ENCODE measurements around the gene DHRS13. TPM values are rescaled to one million over a fixed set of nuclear protein-coding genes. Genes with fewer than 3 reads are reported as not detected.

Gene DHRS13
- total and polyA plus RNA-seq, 2 donors (not counting 3 experiments of a cell fraction or from before 2014, with no cell fraction given), result 7.2 to 9.3 TPM

DNA sequence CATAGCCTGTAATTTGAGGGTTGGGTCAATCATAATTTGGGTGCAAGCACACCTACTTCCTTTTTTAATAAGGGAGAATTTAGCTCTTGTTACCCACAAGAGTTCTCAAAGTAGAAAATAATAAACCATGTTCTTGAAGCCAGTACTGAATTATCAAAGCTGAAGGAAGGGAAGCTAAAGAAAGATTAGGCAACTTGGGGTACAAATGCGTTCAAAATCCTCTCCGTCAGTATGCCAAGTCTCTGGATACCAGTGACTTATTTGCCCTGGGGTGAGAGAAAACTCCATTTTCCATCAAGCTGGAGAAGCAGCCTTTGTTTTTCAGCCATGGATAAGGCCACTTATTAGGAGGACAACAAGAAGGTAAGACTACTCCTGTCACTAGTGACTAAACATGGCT lies 23.5 kb upstream of the DHRS13 start:
- Histone ChIP-seq H3K36me3 (ENCODE audit: control insufficient read depth in 2 of 2, extremely low read depth in 1 of 2, insufficient read depth in 2 of 2, low read length in 2 of 2) (peaks cover 0 to 8% of the 10 kb centered on the region in 2 experiments), H4K20me1 (replicated peaks; ENCODE audit: control insufficient read depth, extremely low read depth, insufficient read depth, low read length) (peaks cover 2% of the 10 kb centered on the region)

More for the DNA sequence above, 23.5 kb upstream of the DHRS13 start:
- Histone ChIP-seq H3K9ac (replicated peaks; ENCODE audit: extremely low read depth, insufficient read depth, low read length) (peak overlapping the region; percentile 51), H3K4me2 (ENCODE audit: insufficient read depth, low read length) (peak overlapping the region; percentile 85), H2AFZ (ENCODE audit: low read depth, low read length) (no peak overlapping the region), H3K27ac (ENCODE audit: insufficient read depth, low read depth, low read length) (peak overlapping the region; percentile 89), H3K9me1 (replicated peaks; ENCODE audit: control insufficient read depth, extremely low read depth, insufficient read depth, low read length) (no peaks in the 10 kb centered on the region), H3K4me1 (ENCODE audit: control insufficient read depth, extremely low read depth, insufficient read depth, low read length) (peaks cover 22% of the 10 kb centered on the region), H3K27me3 (ENCODE audit: control insufficient read depth in 2 of 2, insufficient read depth in 2 of 2, low read length in 2 of 2) (no peaks in the 10 kb centered on the region), H3K4me3 (replicated peaks in 1 of 3; ENCODE audit: insufficient read depth in 1 of 3, low read depth in 1 of 3, low read length in 3 of 3) (no peak overlapping the region), H3K9me3 (replicated peaks; ENCODE audit: control insufficient read depth, insufficient read depth, low read length) (no peaks in the 10 kb centered on the region), H3K79me2 (ENCODE audit: control insufficient read depth, insufficient read depth, low read length) (peaks cover 37% of the 10 kb centered on the region)
- dilution Hi-C loops (cut with MboI; ENCODE audit: extremely low pct_ligation_motif_present, low sequenced_read_pairs) (no loop called here), intact Hi-C loops (cut with micrococcal nuclease) (loop anchor here (1.0 kb wide), 1 partner anchor 23 kb away; no protein-coding TSS in a partner anchor)
- no TSS peak for BruUV-seq (replicated peaks)
- CTCF ChIA-PET, result interaction anchor here (0.6 to 5.3 kb wide), 10 partner anchors 10 to 200 kb away, joined by 3 to 28 read pairs (median 10); no protein-coding TSS in a partner anchor
- no peak for FAIRE-seq
- no peak for DNase-seq (ENCODE audit: low read depth, low spot score)
- POLR2A ChIA-PET, result interaction anchor here (0.6 kb wide), 1 partner anchor 80 kb away, joined by 3 read pairs; no protein-coding TSS in a partner anchor
- TF ChIP-seq, protein P1, sequence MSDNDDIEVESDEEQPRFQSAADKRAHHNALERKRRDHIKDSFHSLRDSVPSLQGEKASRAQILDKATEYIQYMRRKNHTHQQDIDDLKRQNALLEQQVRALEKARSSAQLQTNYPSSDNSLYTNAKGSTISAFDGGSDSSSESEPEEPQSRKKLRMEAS (IDR thresholded peaks at IDR 0.05; ENCODE audit: insufficient read depth, insufficient read length), result no peak
- TF ChIP-seq GATA2 (IDR thresholded peaks at IDR 0.05; ENCODE audit: insufficient read depth, insufficient read length, low read depth, low read length), result no peak
- no peak for TF ChIP-seq MYC (IDR thresholded peaks at IDR 0.05; ENCODE audit: low read depth, low read length)
- TF ChIP-seq POLR2AphosphoS5 (IDR thresholded peaks at IDR 0.05; ENCODE audit: insufficient read depth, low read depth, low read length), result no peak
- TF ChIP-seq POLR2A (IDR thresholded peaks at IDR 0.05; ENCODE audit: low read depth, low read length), result no peak
- no peak for TF ChIP-seq JUN (IDR thresholded peaks at IDR 0.05; ENCODE audit: borderline replicate concordance, insufficient read depth, insufficient read length, low read depth)
- TF ChIP-seq EZH2 (IDR thresholded peaks at IDR 0.05; ENCODE audit: borderline replicate concordance, low read depth, low read length, severe bottlenecking), result no peak
- TF ChIP-seq, protein P2, sequence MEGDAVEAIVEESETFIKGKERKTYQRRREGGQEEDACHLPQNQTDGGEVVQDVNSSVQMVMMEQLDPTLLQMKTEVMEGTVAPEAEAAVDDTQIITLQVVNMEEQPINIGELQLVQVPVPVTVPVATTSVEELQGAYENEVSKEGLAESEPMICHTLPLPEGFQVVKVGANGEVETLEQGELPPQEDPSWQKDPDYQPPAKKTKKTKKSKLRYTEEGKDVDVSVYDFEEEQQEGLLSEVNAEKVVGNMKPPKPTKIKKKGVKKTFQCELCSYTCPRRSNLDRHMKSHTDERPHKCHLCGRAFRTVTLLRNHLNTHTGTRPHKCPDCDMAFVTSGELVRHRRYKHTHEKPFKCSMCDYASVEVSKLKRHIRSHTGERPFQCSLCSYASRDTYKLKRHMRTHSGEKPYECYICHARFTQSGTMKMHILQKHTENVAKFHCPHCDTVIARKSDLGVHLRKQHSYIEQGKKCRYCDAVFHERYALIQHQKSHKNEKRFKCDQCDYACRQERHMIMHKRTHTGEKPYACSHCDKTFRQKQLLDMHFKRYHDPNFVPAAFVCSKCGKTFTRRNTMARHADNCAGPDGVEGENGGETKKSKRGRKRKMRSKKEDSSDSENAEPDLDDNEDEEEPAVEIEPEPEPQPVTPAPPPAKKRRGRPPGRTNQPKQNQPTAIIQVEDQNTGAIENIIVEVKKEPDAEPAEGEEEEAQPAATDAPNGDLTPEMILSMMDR (IDR thresholded peaks at IDR 0.05; ENCODE audit: extremely low read depth in 1 of 2, insufficient read depth in 1 of 2, low read depth in 1 of 2, low read length in 2 of 2), result no peak
- TF ChIP-seq FOS (IDR thresholded peaks at IDR 0.05; ENCODE audit: borderline replicate concordance, insufficient read depth, low read length), result no peak

All from endothelial cell of umbilical vein (primary cell).